CD14-positive monocyte (primary cell): Measurements from ENCODE around the gene BICD1. TPM values are rescaled to one million over a fixed set of nuclear protein-coding genes. Genes with fewer than 3 reads are reported as not detected.

Experiments
- DNase-seq, 3 donors: peaks; one replicate each; pipeline ENCODE4 v3.0.0-alpha.2; 2011 to 2022
- H2AFZ ChIP-seq: 2 replicates; pipeline ENCODE4 v1.6.0; 2012; ENCODE audit warnings: mild to moderate bottlenecking, low read depth, low read length, inconsistent platforms; ENCODE audit not compliant: insufficient read depth, poor library complexity, severe bottlenecking
- H3K27ac ChIP-seq, 2 donors: 1 replicate in 1 of 2; 2 replicates in 1 of 2; pipeline ENCODE4 v1.5.1; 2012 to 2013; ENCODE audit warnings: low read length in 2 of 2, control low read depth in 1 of 2, inconsistent platforms in 1 of 2, low read depth in 1 of 2, mild to moderate bottlenecking in 1 of 2
- H3K27me3 ChIP-seq, 2 donors: one replicate each; pipeline versions ENCODE4 v1.6.0 to v1.6.1; 2011 to 2013; ENCODE audit warnings: low read length in 2 of 2; ENCODE audit not compliant: control insufficient read depth in 2 of 2, insufficient read depth in 2 of 2
- H3K36me3 ChIP-seq, 2 donors: replicated peaks in 1 of 2; 1 replicate in 1 of 2; 2 replicates in 1 of 2; pipeline versions ENCODE4 v1.5.1 to v1.6.1; 2012 to 2013; ENCODE audit warnings: low read length in 2 of 2, control low read depth in 1 of 2, inconsistent platforms in 1 of 2, mild to moderate bottlenecking in 1 of 2; ENCODE audit not compliant: insufficient read depth in 2 of 2, control insufficient read depth in 1 of 2
- H3K4me1 ChIP-seq, 2 donors: 1 replicate in 1 of 2; 2 replicates in 1 of 2; pipeline versions ENCODE4 v1.5.1 to v1.6.1; 2012 to 2013; ENCODE audit warnings: low read length in 2 of 2, control low read depth in 1 of 2, inconsistent platforms in 1 of 2, mild to moderate bottlenecking in 1 of 2, moderate library complexity in 1 of 2; ENCODE audit not compliant: insufficient read depth in 2 of 2, control insufficient read depth in 1 of 2
- H3K4me2 ChIP-seq: replicated peaks from 2 replicates; pipeline ENCODE3; 2012; ENCODE audit warnings: low read length, moderate library complexity, mild to moderate bottlenecking; ENCODE audit not compliant: poor library complexity, severe bottlenecking; ENCODE audit errors: extremely low read depth
- H3K4me3 ChIP-seq, 3 experiments: fragments of 200-600 bp in 1 of 3; sonication (generic) in 1 of 3; replicated peaks in 1 of 3; 1 replicate in 2 of 3; 2 replicates in 1 of 3; pipeline ENCODE4 v1.5.1; 2011 to 2013; ENCODE audit warnings: low read length in 3 of 3, mild to moderate bottlenecking in 3 of 3, control low read depth in 2 of 3, low read depth in 2 of 3, inconsistent platforms in 1 of 3, moderate library complexity in 1 of 3
- H3K79me2 ChIP-seq: 2 replicates; pipeline ENCODE4 v1.6.0; 2012; ENCODE audit warnings: mild to moderate bottlenecking, control low read depth, inconsistent platforms, low read length, moderate library complexity; ENCODE audit not compliant: insufficient read depth
- H3K9ac ChIP-seq: 2 replicates; pipeline ENCODE4 v1.6.0; 2017; ENCODE audit warnings: low read length, mild to moderate bottlenecking; ENCODE audit not compliant: insufficient read depth, poor library complexity, severe bottlenecking
- H3K9me3 ChIP-seq, 2 donors: replicated peaks in 1 of 2; 1 replicate in 1 of 2; 2 replicates in 1 of 2; pipeline versions ENCODE4 v1.5.1 to v1.6.1; 2012 to 2013; ENCODE audit warnings: low read length in 2 of 2, control low read depth in 1 of 2; ENCODE audit not compliant: control insufficient read depth in 1 of 2, insufficient read depth in 1 of 2
- H4K20me1 ChIP-seq: 2 replicates; pipeline ENCODE4 v1.6.0; 2012; ENCODE audit warnings: mild to moderate bottlenecking, low read length, control low read depth, moderate library complexity; ENCODE audit not compliant: insufficient read depth
- H3K27ac Mint-ChIP-seq, 7 donors: one replicate each; pipeline ENCODE4 v1.8.0; 2020; ENCODE audit warnings: mild to moderate bottlenecking in 7 of 7, mixed read lengths in 7 of 7, moderate library complexity in 6 of 7, inconsistent platforms in 2 of 7
- H3K27me3 Mint-ChIP-seq, 3 donors: one replicate each; pipeline ENCODE4 v1.8.0; 2021 to 2022; ENCODE audit warnings: low read depth in 3 of 3, mild to moderate bottlenecking in 3 of 3, mixed read lengths in 3 of 3, moderate library complexity in 3 of 3, inconsistent platforms in 1 of 3
- H3K36me3 Mint-ChIP-seq, 2 donors: one replicate each; pipeline ENCODE4 v1.8.0; 2020; ENCODE audit warnings: mixed read lengths in 2 of 2, inconsistent platforms in 1 of 2, mild to moderate bottlenecking in 1 of 2
- H3K4me1 Mint-ChIP-seq: one replicate; pipeline ENCODE4 v1.8.0; 2020; ENCODE audit warnings: mild to moderate bottlenecking, mixed read lengths
- H3K4me3 Mint-ChIP-seq, 2 donors: one replicate each; pipeline ENCODE4 v1.8.0; 2020; ENCODE audit warnings: mild to moderate bottlenecking in 2 of 2, mixed read lengths in 2 of 2, moderate library complexity in 1 of 2
- H3K9me3 Mint-ChIP-seq, 7 donors: one replicate each; pipeline ENCODE4 v1.8.0; 2020 to 2022; ENCODE audit warnings: mixed read lengths in 7 of 7, mild to moderate bottlenecking in 6 of 7, moderate library complexity in 6 of 7, inconsistent platforms in 2 of 7
- WGBS: methylation state at CpG from one replicate; pipeline ENCODE4 v1.1.5; 2013; ENCODE audit warnings: missing lambda C conversion rate; ENCODE audit not compliant: insufficient coverage; 5-methylcytosine and 5-hydroxymethylcytosine counted together
- intact Hi-C, 2 donors: fragments of 100-400 bp; cut with micrococcal nuclease; formaldehyde crosslinking; loops; one replicate each; pipeline versions ENCODE4 v1.15.0 to v1.15.1; 2023
- polyA plus RNA-seq, 3 donors: library from polyadenylated mRNA; depleted of rRNA in 1 of 3; unstranded in 2 of 3; stranded (reverse) in 1 of 3; fragments of 300-500 nt in 2 of 3; fragments of >200 nt in 1 of 3; fragmentation: Illumina TruSeq in 2 of 3; gene quantifications; 1 replicate in 2 of 3; 2 replicates in 1 of 3; pipeline ENCODE4 v1.2.3, GENCODE V29; 2012 to 2021
- TF ChIP-seq, protein P1 (sequence below): fragments of 200-600 bp; IDR thresholded peaks from one replicate; pipeline ENCODE4 v1.8.0; 2022; ENCODE audit warnings: antibody characterized with exemption, mild to moderate bottlenecking

The BICD1 gene
- polyA plus RNA-seq, 3 donors = 0.55 to 2.1 (median 1.6) TPM

DNA sequence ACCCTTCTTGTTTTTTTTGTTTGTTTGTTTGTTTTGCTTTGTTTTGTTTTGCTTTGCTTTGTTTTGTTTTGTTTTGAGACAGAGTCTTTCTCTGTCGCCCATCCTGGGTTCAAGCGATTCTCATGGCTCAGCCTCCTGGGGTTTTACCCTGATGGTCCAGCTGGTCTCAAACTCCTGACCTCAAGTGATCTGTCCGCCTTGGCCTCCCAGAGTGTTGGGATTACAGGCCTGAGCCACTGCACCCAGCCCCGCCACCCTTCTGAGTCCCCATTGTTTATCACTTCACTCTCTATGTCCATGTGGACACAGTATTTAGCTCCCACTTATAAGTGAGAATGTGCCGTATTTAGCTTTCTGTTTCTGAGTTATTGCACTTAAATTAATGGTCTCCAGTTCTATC, 36.9 kb upstream of the BICD1 start:
- no peaks in the 10 kb centered on the region for H3K36me3 Mint-ChIP-seq
- H3K4me2 ChIP-seq = no peak overlapping the region
- peaks cover 0 to 5% (median 4%) of the 10 kb centered on the region in 3 donors for H3K27me3 Mint-ChIP-seq
- no peak overlapping the region for H3K4me3 ChIP-seq
- H3K79me2 ChIP-seq = no peaks in the 10 kb centered on the region
- 100% methylated on average over 2 of the region's 5 CpGs for WGBS
- H3K9me3 Mint-ChIP-seq = peaks cover 0 to 9% (median 4%) of the 10 kb centered on the region in 7 donors
- H3K4me1 ChIP-seq = no peaks in the 10 kb centered on the region
- no peak overlapping the region for H3K27ac Mint-ChIP-seq
- no peaks in the 10 kb centered on the region for H4K20me1 ChIP-seq
- no peaks in the 10 kb centered on the region for H3K9me3 ChIP-seq
- intact Hi-C loops = loop anchor here in 1 of 2 donors (10.0 kb wide), 2 partner anchors 235 to 395 kb away; no protein-coding TSS in a partner anchor
- no peak for DNase-seq
- H2AFZ ChIP-seq = no peak overlapping the region
- no peaks in the 10 kb centered on the region for H3K4me1 Mint-ChIP-seq
- H3K27ac ChIP-seq = no peak overlapping the region
- TF ChIP-seq, protein P1, sequence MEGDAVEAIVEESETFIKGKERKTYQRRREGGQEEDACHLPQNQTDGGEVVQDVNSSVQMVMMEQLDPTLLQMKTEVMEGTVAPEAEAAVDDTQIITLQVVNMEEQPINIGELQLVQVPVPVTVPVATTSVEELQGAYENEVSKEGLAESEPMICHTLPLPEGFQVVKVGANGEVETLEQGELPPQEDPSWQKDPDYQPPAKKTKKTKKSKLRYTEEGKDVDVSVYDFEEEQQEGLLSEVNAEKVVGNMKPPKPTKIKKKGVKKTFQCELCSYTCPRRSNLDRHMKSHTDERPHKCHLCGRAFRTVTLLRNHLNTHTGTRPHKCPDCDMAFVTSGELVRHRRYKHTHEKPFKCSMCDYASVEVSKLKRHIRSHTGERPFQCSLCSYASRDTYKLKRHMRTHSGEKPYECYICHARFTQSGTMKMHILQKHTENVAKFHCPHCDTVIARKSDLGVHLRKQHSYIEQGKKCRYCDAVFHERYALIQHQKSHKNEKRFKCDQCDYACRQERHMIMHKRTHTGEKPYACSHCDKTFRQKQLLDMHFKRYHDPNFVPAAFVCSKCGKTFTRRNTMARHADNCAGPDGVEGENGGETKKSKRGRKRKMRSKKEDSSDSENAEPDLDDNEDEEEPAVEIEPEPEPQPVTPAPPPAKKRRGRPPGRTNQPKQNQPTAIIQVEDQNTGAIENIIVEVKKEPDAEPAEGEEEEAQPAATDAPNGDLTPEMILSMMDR = no peak
- H3K4me3 Mint-ChIP-seq = no peak overlapping the region
- H3K9ac ChIP-seq = no peak overlapping the region
- H3K36me3 ChIP-seq = no peaks in the 10 kb centered on the region
- H3K27me3 ChIP-seq = no peaks in the 10 kb centered on the region

DNA sequence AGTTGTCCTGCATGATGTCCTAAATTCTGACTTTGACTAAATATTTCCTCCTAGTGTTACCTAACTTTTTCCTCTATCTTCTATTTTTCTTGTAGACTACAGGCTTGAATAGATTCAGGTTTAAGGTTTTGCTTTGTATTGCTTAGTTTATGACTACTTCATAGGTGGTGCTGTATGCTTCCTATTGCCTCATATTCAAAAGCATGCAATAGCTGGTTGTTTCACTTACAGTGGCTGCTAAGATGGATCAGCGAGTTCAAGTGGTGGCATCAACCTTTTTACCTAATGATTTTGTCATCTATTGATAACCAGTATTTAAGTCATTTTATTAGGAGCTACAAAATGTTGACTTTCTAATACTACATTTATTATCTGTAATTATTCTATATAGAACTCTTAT, 36.3 kb upstream of the BICD1 start:
- no peaks in the 10 kb centered on the region for H3K4me1 ChIP-seq
- H4K20me1 ChIP-seq = no peaks in the 10 kb centered on the region
- H3K36me3 Mint-ChIP-seq = no peaks in the 10 kb centered on the region
- DNase-seq = no peak
- no peak overlapping the region for H2AFZ ChIP-seq
- no peak overlapping the region for H3K27ac ChIP-seq
- peaks cover 0 to 11% (median 4%) of the 10 kb centered on the region in 7 donors for H3K9me3 Mint-ChIP-seq
- no CpG with 5 or more reads among the region's 1 CpG for WGBS
- TF ChIP-seq, protein P1 = no peak
- no peak overlapping the region for H3K4me2 ChIP-seq
- H3K79me2 ChIP-seq = no peaks in the 10 kb centered on the region
- H3K27me3 Mint-ChIP-seq = peaks cover 0 to 5% (median 4%) of the 10 kb centered on the region in 3 donors
- H3K27ac Mint-ChIP-seq = no peak overlapping the region
- intact Hi-C loops = no loop called here
- no peaks in the 10 kb centered on the region for H3K27me3 ChIP-seq
- no peak overlapping the region for H3K4me3 ChIP-seq
- H3K9me3 ChIP-seq = no peaks in the 10 kb centered on the region
- no peaks in the 10 kb centered on the region for H3K4me1 Mint-ChIP-seq
- no peaks in the 10 kb centered on the region for H3K36me3 ChIP-seq
- H3K4me3 Mint-ChIP-seq = no peak overlapping the region
- no peak overlapping the region for H3K9ac ChIP-seq
